GM12878 (cell line): ENCODE measurements around the gene NACA.

Source experiments
- ATF7 ChIP-seq: fragments of 450-650 bp; IDR thresholded peaks from 2 replicates; pipeline ENCODE4 v1.6.1; 2016; ENCODE audit warnings: low read depth, mild to moderate bottlenecking
- GABPA ChIP-seq: IDR thresholded peaks from 2 replicates; pipeline ENCODE4 v1.6.1; 2014; ENCODE audit warnings: antibody characterized with exemption, low read depth, mild to moderate bottlenecking, inconsistent platforms
- POLR2AphosphoS5 ChIP-seq: IDR thresholded peaks from 2 replicates; pipeline ENCODE4 v1.6.1; 2011; ENCODE audit warnings: mild to moderate bottlenecking, low read length, inconsistent platforms

DNA sequence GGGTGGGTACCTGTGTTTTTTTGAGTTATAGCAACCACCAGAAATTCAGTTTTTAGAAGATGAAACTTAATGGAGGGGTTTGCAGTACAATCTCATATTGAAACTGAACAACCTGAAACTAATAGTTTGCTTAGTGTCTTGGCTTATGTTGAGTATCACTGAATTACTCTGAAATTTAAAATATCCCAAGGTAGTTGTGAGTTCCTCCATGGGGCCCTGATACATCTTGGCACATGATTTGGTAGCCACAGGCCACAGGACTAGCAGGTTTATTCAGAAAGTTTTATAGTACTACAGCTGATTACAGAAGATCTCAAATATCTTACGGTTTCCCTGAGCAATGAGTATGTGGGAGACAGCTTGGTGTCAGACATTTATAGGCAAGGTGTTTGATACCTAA, 47.4 kb downstream of the NACA start:
- TF ChIP-seq ATF7 (no peak), POLR2AphosphoS5 (no peak), GABPA (no peak)
